GM12892 (cell line): ENCODE data around the gene SNAPC5.

Source experiments
- POLR2A ChIP-seq: IDR thresholded peaks from 2 replicates; pipeline ENCODE4 v1.6.1; 2011; ENCODE audit warnings: low read depth, low read length, control low read depth
- POLR2AphosphoS5 ChIP-seq: IDR thresholded peaks from 2 replicates; pipeline ENCODE4 v1.6.1; 2011; ENCODE audit warnings: low read depth, low read length, control low read depth
- TAF1 ChIP-seq: IDR thresholded peaks from 2 replicates; pipeline ENCODE4 v1.6.1; 2011; ENCODE audit warnings: low read depth, mild to moderate bottlenecking, control low read depth, low read length, borderline replicate concordance

- TF ChIP-seq POLR2A (no peak), POLR2AphosphoS5 (no peak), TAF1 (no peak)
These were observed 27.3 kb upstream of the SNAPC5 start for GRCh38 chr15:66524838-66525237.
